Ascending aorta (tissue), 2 donors: Measurements from ENCODE around the gene GALNT14. TPM values are rescaled to one million over a fixed set of nuclear protein-coding genes. Genes with fewer than 3 reads are reported as not detected.

Source experiments
- DNase-seq, 2 donors: peaks; one replicate each; pipeline ENCODE4 v3.0.0-alpha.2; 2019; ENCODE audit warnings: low spot score in 2 of 2
- H3K27ac ChIP-seq, 2 donors: fragments of 200-600 bp; sonication (generic); one replicate each; pipeline ENCODE4 v1.5.1; 2016 to 2017; ENCODE audit warnings: mild to moderate bottlenecking in 1 of 2
- H3K27me3 ChIP-seq: fragments of 200-600 bp; sonication (generic); one replicate; pipeline ENCODE4 v1.5.1; 2017
- H3K36me3 ChIP-seq, 2 donors: fragments of 200-600 bp; sonication (generic); one replicate each; pipeline ENCODE4 v1.5.1; 2016
- H3K4me1 ChIP-seq, 2 donors: fragments of 200-600 bp; sonication (generic); one replicate each; pipeline ENCODE4 v1.5.1; 2016 to 2017; ENCODE audit warnings: mild to moderate bottlenecking in 1 of 2
- H3K4me3 ChIP-seq, 2 donors: fragments of 200-600 bp; sonication (generic); one replicate each; pipeline ENCODE4 v1.5.1; 2016 to 2017; ENCODE audit warnings: mild to moderate bottlenecking in 1 of 2
- H3K9me3 ChIP-seq, 2 donors: fragments of 200-600 bp; sonication (generic); one replicate each; pipeline ENCODE4 v1.5.1; 2016
- intact Hi-C: fragments of 100-400 bp; cut with DNase I; formaldehyde crosslinking; loops from one replicate; pipeline ENCODE4 v1.15.1; 2023
- total RNA-seq: library from RNA; depleted of rRNA; stranded (reverse); fragments of >200 nt; gene quantifications from one replicate; pipeline ENCODE4 v1.1.0, GENCODE V29; 2016
- TF ChIP-seq, protein P1 (sequence below), 3 experiments: fragments of 200-600 bp in 2 of 3; fragments of 450-650 bp in 1 of 3; sonication (generic) in 2 of 3; IDR thresholded peaks; one replicate each; pipeline ENCODE4 v1.5.1; 2016 to 2019; ENCODE audit warnings: antibody characterized with exemption in 3 of 3, mild to moderate bottlenecking in 1 of 3, moderate library complexity in 1 of 3

Gene GALNT14
- total RNA-seq, 1 donor from 2014 or later = not detected

DNA sequence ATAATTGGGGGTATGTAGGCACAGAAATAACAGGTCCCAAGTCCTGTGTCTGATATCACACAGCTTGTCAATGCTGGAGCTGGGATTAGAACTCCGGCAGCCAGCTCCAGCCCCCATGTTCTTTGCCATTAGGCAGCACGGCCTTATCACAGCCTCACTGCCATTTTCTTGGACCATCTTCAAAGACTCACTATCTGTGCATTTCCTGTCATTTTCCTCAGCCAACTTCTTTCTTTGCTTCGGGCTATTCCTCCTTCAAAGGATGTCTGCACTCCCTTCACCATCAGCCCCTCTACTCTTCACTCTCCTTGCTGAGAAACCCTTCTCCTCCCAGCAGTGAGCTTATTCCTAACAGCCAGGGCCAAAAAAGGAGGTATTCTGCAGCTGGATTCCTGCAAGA is 139.6 kb downstream of the GALNT14 start:
- DNase-seq = no peak
- intact Hi-C loops = no loop called here
- no peak overlapping the region for H3K27ac ChIP-seq
- no peak overlapping the region for H3K4me3 ChIP-seq
- H3K27me3 ChIP-seq = no peaks in the 10 kb centered on the region
- TF ChIP-seq, protein P1, sequence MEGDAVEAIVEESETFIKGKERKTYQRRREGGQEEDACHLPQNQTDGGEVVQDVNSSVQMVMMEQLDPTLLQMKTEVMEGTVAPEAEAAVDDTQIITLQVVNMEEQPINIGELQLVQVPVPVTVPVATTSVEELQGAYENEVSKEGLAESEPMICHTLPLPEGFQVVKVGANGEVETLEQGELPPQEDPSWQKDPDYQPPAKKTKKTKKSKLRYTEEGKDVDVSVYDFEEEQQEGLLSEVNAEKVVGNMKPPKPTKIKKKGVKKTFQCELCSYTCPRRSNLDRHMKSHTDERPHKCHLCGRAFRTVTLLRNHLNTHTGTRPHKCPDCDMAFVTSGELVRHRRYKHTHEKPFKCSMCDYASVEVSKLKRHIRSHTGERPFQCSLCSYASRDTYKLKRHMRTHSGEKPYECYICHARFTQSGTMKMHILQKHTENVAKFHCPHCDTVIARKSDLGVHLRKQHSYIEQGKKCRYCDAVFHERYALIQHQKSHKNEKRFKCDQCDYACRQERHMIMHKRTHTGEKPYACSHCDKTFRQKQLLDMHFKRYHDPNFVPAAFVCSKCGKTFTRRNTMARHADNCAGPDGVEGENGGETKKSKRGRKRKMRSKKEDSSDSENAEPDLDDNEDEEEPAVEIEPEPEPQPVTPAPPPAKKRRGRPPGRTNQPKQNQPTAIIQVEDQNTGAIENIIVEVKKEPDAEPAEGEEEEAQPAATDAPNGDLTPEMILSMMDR (IDR thresholded peaks at IDR 0.05) = no peak
- no peaks in the 10 kb centered on the region for H3K9me3 ChIP-seq
- H3K4me1 ChIP-seq = no peaks in the 10 kb centered on the region
- H3K36me3 ChIP-seq = no peaks in the 10 kb centered on the region

DNA sequence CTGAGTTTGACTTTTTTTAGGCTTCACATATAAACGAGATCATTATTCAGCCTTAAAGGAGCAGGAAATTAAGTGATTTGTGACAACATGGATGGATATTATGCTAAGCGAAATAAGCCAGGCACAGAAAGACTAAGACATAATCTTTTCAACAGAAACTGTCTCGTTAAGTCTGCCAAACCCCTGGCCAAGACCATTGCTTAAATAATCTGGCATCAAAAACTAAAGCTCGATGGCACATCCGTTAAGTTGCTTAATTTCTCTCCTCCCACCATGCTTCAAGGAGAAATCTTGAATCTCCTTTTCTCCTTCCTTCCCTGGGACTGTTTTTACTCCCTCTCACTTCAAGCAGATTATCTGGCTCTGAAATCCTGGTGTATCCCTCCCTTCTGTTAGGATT is 140.3 kb downstream of the GALNT14 start:
- intact Hi-C loops = no loop called here
- Histone ChIP-seq H3K4me1 (no peaks in the 10 kb centered on the region), H3K4me3 (no peak overlapping the region), H3K36me3 (no peaks in the 10 kb centered on the region), H3K27ac (no peak overlapping the region), H3K27me3 (no peaks in the 10 kb centered on the region), H3K9me3 (no peaks in the 10 kb centered on the region)
- TF ChIP-seq, protein P1 (IDR thresholded peaks at IDR 0.05) = no peak
- no peak for DNase-seq

DNA sequence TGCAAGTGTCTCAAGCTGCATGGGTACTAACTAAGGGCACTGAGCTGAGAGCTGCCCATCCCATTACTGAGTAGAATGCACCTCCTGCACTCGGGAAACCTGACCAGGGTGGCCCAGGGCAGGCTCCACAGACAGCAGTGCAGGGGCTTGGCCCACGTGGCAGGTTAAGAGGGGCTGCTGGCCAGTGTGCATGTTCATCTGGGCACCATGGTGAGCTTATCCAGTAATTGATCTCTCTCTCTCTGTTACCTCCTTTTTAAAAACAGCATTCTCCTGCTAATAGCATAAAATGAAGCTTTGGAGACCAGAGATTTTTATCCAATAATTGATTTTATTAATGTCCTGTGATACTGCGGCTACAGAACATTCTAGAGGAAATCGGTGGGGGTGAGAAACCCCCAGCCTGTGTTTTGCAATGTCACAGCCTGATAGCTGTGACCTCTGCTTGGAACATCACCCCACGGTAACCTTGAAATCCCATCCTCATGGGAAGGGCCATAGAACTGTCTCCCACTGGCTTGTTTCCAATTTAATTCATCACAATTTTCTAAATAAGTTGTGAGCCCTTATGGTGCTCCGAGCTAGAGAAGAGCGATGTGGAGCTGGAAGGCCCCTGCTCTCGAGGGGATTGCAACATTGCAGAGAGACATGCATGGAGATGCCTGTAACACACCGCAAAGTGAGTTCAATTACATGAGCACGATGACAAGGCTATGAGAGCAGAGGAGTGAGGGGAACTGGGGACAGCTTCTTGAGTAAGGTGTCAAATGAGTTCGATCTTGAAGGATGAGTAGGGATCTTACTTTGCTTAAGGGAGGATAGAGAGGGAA is 143.8 kb downstream of the GALNT14 start:
- Histone ChIP-seq H3K9me3 (no peaks in the 10 kb centered on the region), H3K4me3 (no peak overlapping the region), H3K27me3 (no peaks in the 10 kb centered on the region), H3K4me1 (no peaks in the 10 kb centered on the region), H3K27ac (no peak overlapping the region), H3K36me3 (no peaks in the 10 kb centered on the region)
- DNase-seq = no peak
- intact Hi-C loops = no loop called here
- TF ChIP-seq, protein P1 (IDR thresholded peaks at IDR 0.05) = no peak

DNA sequence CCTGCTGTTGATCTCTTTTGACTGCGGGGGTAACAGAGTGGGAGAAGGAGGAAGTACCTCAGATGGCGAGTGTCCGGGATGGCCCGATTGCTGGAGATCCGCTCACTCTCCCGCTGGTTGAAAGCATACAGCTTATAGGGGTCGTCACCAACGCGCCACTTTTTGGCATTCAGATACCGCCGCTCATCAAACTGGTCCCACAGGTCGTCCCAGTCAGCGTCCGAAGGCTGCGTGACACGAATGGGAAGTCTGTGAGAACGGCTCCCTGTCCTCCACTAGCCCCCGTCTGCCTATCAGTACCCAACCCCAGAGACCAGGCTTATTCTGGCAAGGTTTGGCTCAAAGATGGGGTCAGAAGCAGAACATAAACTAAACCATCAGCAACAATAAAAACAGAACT is 145.5 kb downstream of the GALNT14 start:
- H3K27me3 ChIP-seq = no peaks in the 10 kb centered on the region
- TF ChIP-seq, protein P1 (IDR thresholded peaks at IDR 0.05) = no peak
- intact Hi-C loops = no loop called here
- no peaks in the 10 kb centered on the region for H3K36me3 ChIP-seq
- H3K27ac ChIP-seq = no peak overlapping the region
- H3K4me1 ChIP-seq = no peaks in the 10 kb centered on the region
- no peak overlapping the region for H3K4me3 ChIP-seq
- no peak for DNase-seq
- H3K9me3 ChIP-seq = no peaks in the 10 kb centered on the region

DNA sequence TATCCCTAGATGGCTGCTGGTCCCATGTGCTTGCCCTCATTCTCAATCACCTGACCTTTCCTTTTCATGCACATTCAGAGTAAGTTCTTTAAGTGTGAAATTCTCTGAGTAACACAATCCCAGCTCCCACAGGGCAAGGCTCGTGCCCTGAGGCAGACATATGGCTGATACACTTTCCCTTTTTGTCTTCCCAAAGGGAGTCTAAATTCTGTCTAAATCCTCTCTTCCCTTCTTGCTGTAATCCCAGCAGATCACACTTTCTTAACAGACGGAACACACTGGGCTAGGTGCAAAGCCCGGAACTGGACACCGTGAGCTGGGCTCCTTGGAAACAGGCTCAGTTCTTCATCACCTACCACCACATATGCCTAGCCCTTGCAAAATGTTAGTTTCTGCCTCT is 147.6 kb downstream of the GALNT14 start:
- Histone ChIP-seq H3K4me1 (no peaks in the 10 kb centered on the region), H3K27ac (no peak overlapping the region), H3K9me3 (no peaks in the 10 kb centered on the region), H3K36me3 (no peaks in the 10 kb centered on the region), H3K4me3 (no peak overlapping the region), H3K27me3 (no peaks in the 10 kb centered on the region)
- intact Hi-C loops = no loop called here
- DNase-seq = no peak
- TF ChIP-seq, protein P1 (IDR thresholded peaks at IDR 0.05) = no peak
